ENCODE results near the gene GATA2.

GATA2 gene

DNA sequence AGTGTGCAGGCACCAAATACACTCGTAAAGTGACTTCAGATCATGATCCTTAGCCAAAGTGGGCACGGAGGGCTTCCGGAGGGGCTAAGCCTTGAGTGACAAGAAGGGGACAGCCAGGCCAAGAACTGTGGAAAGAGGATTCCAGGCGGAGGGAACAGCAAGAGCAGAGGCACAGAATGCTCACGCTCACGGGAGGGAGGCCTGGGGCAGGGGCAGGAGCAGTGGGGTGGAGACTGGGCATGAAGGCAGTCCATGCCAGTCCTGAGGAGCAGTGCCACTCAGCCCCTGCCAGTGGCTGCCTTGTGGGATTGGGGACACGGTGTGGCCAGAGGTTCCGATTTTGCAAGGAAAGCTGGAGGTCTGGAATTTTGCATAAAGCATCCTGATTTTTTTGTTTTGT, 62.3 kb downstream of the GATA2 start:
- DNase-seq: no peak

DNA sequence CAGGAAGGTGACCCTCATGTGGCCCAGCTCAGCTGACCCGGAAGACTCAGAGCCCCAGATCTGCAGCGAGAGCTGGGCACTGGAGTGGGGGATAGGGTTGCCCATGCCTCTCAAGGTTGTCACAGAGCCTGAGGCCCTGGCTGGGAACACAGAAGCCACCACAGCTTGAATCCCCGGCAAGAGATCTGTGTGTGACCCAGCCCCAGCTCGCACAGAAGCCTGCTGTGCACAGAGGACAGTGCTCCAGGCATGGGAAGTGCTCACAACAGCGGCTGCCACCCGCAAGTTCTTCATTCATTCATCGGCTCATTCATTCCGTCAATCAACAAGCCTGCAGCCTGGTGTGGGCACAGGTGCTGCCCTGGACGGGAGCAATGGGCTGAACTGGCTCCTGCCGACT, 62.7 kb downstream of the GATA2 start:
- no peak for DNase-seq

DNA sequence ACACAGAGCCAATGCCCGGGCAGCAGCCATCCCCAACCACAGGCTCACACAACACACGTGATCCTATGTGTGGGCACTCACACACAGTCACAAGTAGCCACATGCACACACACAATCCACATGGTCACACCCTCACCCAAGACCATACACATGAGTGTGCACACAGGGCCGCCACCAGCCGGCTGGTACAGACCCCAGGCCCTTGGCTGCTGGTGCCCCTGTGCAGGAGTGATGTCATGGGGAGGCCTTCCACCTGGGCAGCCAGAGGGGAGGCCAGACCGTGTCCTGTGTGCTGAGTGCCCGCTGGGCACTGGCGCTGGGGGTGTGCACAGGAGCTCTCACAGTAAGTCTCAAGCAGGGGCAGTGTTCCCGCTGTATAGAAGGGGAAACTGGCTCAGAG, 63.2 kb downstream of the GATA2 start:
- no peak for DNase-seq

All from NCI-H2029 treated with DMSO at 0.1 percent for 48 hours (cell line).